Panc1 (cell line): ENCODE results near the gene OR10P1. TPM values are rescaled to one million over a fixed set of nuclear protein-coding genes. Genes with fewer than 3 reads are reported as not detected.

ENCODE experiments used
- ATAC-seq: fragments of 200-7000 bp; cut with Tn5 transposase; 2 replicates; pipeline ENCODE4 v1.9.1; 2020; ENCODE audit warnings: mild to moderate bottlenecking, moderate library complexity
- BruUV-seq: library from RNA; stranded (reverse); fragments of 400-500 nt; replicated peaks from 2 replicates; lab custom pipeline; 2021; lab: Mats Ljungman, UMichigan
- CTCF ChIA-PET: fragments of 300-600 bp; sonication (Branson Sonifier 250); formaldehyde crosslinking; loops from one replicate; lab custom pipeline; 2022; ENCODE audit warnings: antibody characterized with exemption; lab: Charles Lee
- POLR2A ChIA-PET: fragments of 300-600 bp; sonication (Branson Sonifier 250); formaldehyde crosslinking; loops from one replicate; lab custom pipeline; 2022; ENCODE audit warnings: antibody characterized with exemption; lab: Charles Lee
- DNase-seq: peaks from one replicate; pipeline ENCODE4 v3.0.0-alpha.2; 2010; ENCODE audit warnings: low read depth, low spot score
- H3K27ac ChIP-seq: 2 replicates; pipeline ENCODE4 v1.5.1; 2011; ENCODE audit warnings: mild to moderate bottlenecking, low read length, inconsistent platforms
- H3K27me3 ChIP-seq: fragments of 200-500 bp; sonication (Bioruptor generic); 2 replicates; pipeline ENCODE4 v1.6.0; 2014; ENCODE audit warnings: low read length, inconsistent platforms; ENCODE audit not compliant: control insufficient read depth, insufficient read depth
- H3K36me3 ChIP-seq: fragments of 200-500 bp; sonication (Bioruptor generic); 2 replicates; pipeline ENCODE4 v1.5.1; 2014; ENCODE audit warnings: inconsistent platforms, mild to moderate bottlenecking, low read length, moderate library complexity; ENCODE audit not compliant: control insufficient read depth, insufficient read depth
- H3K4me1 ChIP-seq: 2 replicates; pipeline ENCODE4 v1.5.1; 2011; ENCODE audit warnings: inconsistent platforms, mild to moderate bottlenecking, low read length, moderate library complexity; ENCODE audit not compliant: control insufficient read depth, insufficient read depth
- H3K4me3 ChIP-seq, 2 experiments: 2 replicates each; pipeline ENCODE4 v1.5.1; 2011 to 2012; ENCODE audit warnings: low read depth in 2 of 2, low read length in 2 of 2, mild to moderate bottlenecking in 2 of 2, inconsistent platforms in 1 of 2, moderate library complexity in 1 of 2
- H3K9me3 ChIP-seq: fragments of 200-500 bp; sonication (Bioruptor generic); 2 replicates; pipeline ENCODE4 v1.5.1; 2014; ENCODE audit warnings: low read depth, mild to moderate bottlenecking, inconsistent platforms, low read length, moderate library complexity; ENCODE audit not compliant: control insufficient read depth, insufficient read depth
- CTCF ChIP-seq: fragments of 450-650 bp; IDR thresholded peaks from 2 replicates; pipeline ENCODE4 v1.5.1; 2017; ENCODE audit warnings: mild to moderate bottlenecking
- POLR2AphosphoS5 ChIP-seq: IDR thresholded peaks from 2 replicates; pipeline ENCODE4 v1.6.1; 2012; ENCODE audit warnings: mild to moderate bottlenecking, low read depth, low read length, moderate library complexity
- REST ChIP-seq, 2 experiments: IDR thresholded peaks; 2 replicates each; pipeline ENCODE4 v1.6.1; 2011 to 2012; ENCODE audit warnings: low read depth in 2 of 2, control low read depth in 1 of 2, low read length in 1 of 2, mild to moderate bottlenecking in 1 of 2, moderate library complexity in 1 of 2; ENCODE audit not compliant: insufficient read depth in 1 of 2
- SIN3A ChIP-seq: IDR thresholded peaks from 2 replicates; pipeline ENCODE4 v1.6.1; 2012; ENCODE audit warnings: low read depth, mild to moderate bottlenecking, low read length, moderate library complexity, borderline replicate concordance; ENCODE audit not compliant: insufficient read depth
- TCF7L2 ChIP-seq: IDR thresholded peaks from 2 replicates; pipeline ENCODE4 v1.6.1; 2011; ENCODE audit warnings: mild to moderate bottlenecking, low read depth, low read length, inconsistent platforms
- in situ Hi-C: cut with HindIII; loops from 2 replicates; pipeline ENCODE4 v1.10.0; 2016; ENCODE audit warnings: low sequenced_read_pairs, low pct_unique_long_range_greater_than_20kb
- intact Hi-C: fragments of 100-400 bp; cut with micrococcal nuclease; formaldehyde crosslinking; loops from one replicate; pipeline ENCODE4 v1.10.0; 2022; ENCODE audit not compliant: unreplicated experiment
- total RNA-seq: library from RNA; stranded (reverse); gene quantifications from one replicate; pipeline ENCODE4 v1.2.1, GENCODE V29; 2021; ENCODE audit not compliant: unreplicated experiment

The OR10P1 gene
- total RNA-seq, 1 experiment from 2014 or later: not detected

GRCh38 chr12:55686366-55687010 lies 49.8 kb downstream of the OR10P1 start:
- Histone ChIP-seq H3K27me3 (no peaks in the 10 kb centered on the region), H3K36me3 (no peaks in the 10 kb centered on the region), H3K27ac (no peak overlapping the region), H3K4me1 (peaks cover 1% of the 10 kb centered on the region; the same call in 1 of the 2 replicates), H3K9me3 (no peaks in the 10 kb centered on the region), H3K4me3 (no peak overlapping the region)
- ChIA-PET CTCF (no interaction called here), POLR2A (no interaction called here)
- TF ChIP-seq POLR2AphosphoS5 (no peak), CTCF (no peak), SIN3A (no peak), REST (IDR thresholded peaks at IDR 0.05; ENCODE audit: insufficient read depth in 1 of 2, low read depth in 2 of 2, low read length in 1 of 2) (no peak), TCF7L2 (no peak)
- DNase-seq: no peak
- no peak for ATAC-seq
- no TSS peak for BruUV-seq
- intact Hi-C loops: no loop called here
- in situ Hi-C loops: no loop called here

Other genes with a start within 250 kb of the OR10P1 start
- gene OR6C65, start 236.4 kb upstream of the OR10P1 start, total RNA-seq: not detected
- not detected for gene OR6C76, start 210.6 kb upstream of the OR10P1 start, total RNA-seq
- not detected for gene OR6C2, start 192.8 kb upstream of the OR10P1 start, total RNA-seq
- not detected for gene OR6C70, start 166.8 kb upstream of the OR10P1 start, total RNA-seq
- not detected for gene OR6C68, start 144.5 kb upstream of the OR10P1 start, total RNA-seq
- gene OR6C4, start 87.3 kb upstream of the OR10P1 start, total RNA-seq: not detected
- not detected for gene OR2AP1, start 64.4 kb upstream of the OR10P1 start, total RNA-seq
- gene ITGA7, start 71.0 kb downstream of the OR10P1 start, total RNA-seq: 2.5 TPM
- 87.3 TPM for gene BLOC1S1, start 79.2 kb downstream of the OR10P1 start, total RNA-seq
- gene RDH5, start 83.5 kb downstream of the OR10P1 start, total RNA-seq: 2.8 TPM
- gene CD63, start 92.1 kb downstream of the OR10P1 start, total RNA-seq: 879 TPM
- gene GDF11, start 106.2 kb downstream of the OR10P1 start, total RNA-seq: 11.8 TPM
- 69.3 TPM for gene SARNP, start 180.8 kb downstream of the OR10P1 start, total RNA-seq
- 59.6 TPM for gene ORMDL2, start 181.1 kb downstream of the OR10P1 start, total RNA-seq
- gene DNAJC14, start 192.7 kb downstream of the OR10P1 start, total RNA-seq: 51.9 TPM
- 0.05 TPM for gene MMP19, start 206.0 kb downstream of the OR10P1 start, total RNA-seq